H1 (cell line): Measurements from ENCODE around the gene SLC18A3. TPM values are rescaled to one million over a fixed set of nuclear protein-coding genes. Genes with fewer than 3 reads are reported as not detected.

Source experiments
- CTCF ChIA-PET: fragments of 300-600 bp; sonication (Branson Sonifier 250); formaldehyde crosslinking; loops from one replicate; lab custom pipeline; 2021; ENCODE audit not compliant: partially characterized antibody; lab: Charles Lee
- POLR2A ChIA-PET: fragments of 300-600 bp; sonication (Branson Sonifier 250); formaldehyde crosslinking; loops from one replicate; lab custom pipeline; 2021; ENCODE audit warnings: inconsistent platforms; ENCODE audit not compliant: partially characterized antibody; lab: Charles Lee
- DNase-seq, 2 experiments: peaks; one replicate each; pipeline versions ENCODE4 v3.0.0 to v3.0.0-alpha.2; 2010 to 2022; ENCODE audit warnings: low spot score in 2 of 2, low read depth in 1 of 2, mixed read lengths in 1 of 2
- FAIRE-seq: peaks from 2 replicates; lab custom pipeline; 2011; peaks lifted over from hg19 to GRCh38; lab: Jason Lieb, UNC
- H2AFZ ChIP-seq: 2 replicates; pipeline ENCODE4 v1.8.1; 2012; ENCODE audit warnings: low read length, inconsistent platforms
- H2AK5ac ChIP-seq: 2 replicates; pipeline ENCODE4 v1.6.1; 2013; ENCODE audit warnings: low read depth, low read length
- H2BK120ac ChIP-seq: replicated peaks from 2 replicates; pipeline ENCODE3; 2013; ENCODE audit warnings: low read depth, low read length, inconsistent platforms
- H2BK12ac ChIP-seq: 2 replicates; pipeline ENCODE4 v1.6.1; 2013; ENCODE audit warnings: low read depth, low read length
- H2BK15ac ChIP-seq: 2 replicates; pipeline ENCODE4 v1.6.1; 2013; ENCODE audit warnings: low read length
- H2BK20ac ChIP-seq: 2 replicates; pipeline ENCODE4 v1.6.1; 2013; ENCODE audit warnings: low read length
- H2BK5ac ChIP-seq: 2 replicates; pipeline ENCODE4 v1.6.1; 2013; ENCODE audit warnings: low read depth, low read length
- H3K14ac ChIP-seq: 2 replicates; pipeline ENCODE4 v1.6.1; 2013; ENCODE audit warnings: inconsistent platforms; ENCODE audit not compliant: insufficient read length
- H3K18ac ChIP-seq: 2 replicates; pipeline ENCODE4 v1.6.1; 2013; ENCODE audit warnings: low read length; ENCODE audit errors: extremely low read depth
- H3K23ac ChIP-seq: 2 replicates; pipeline ENCODE4 v1.6.1; 2013; ENCODE audit warnings: inconsistent platforms; ENCODE audit not compliant: insufficient read length
- H3K23me2 ChIP-seq: 2 replicates; pipeline ENCODE4 v1.6.1; 2013; ENCODE audit warnings: low read depth, low read length
- H3K27ac ChIP-seq: 2 replicates; pipeline ENCODE4 v1.6.1; 2011; ENCODE audit warnings: low read depth, low read length, inconsistent platforms
- H3K27me3 ChIP-seq, 4 experiments: replicated peaks in 1 of 4; 1 replicate in 1 of 4; 2 replicates in 3 of 4; pipeline versions ENCODE4 v1.6.1 to v1.8.1; 2011 to 2013; ENCODE audit warnings: low read length in 3 of 4, mild to moderate bottlenecking in 3 of 4, inconsistent platforms in 2 of 4, mixed read lengths in 2 of 4, moderate library complexity in 1 of 4; ENCODE audit not compliant: control insufficient read depth in 3 of 4, insufficient read depth in 3 of 4; ENCODE audit errors: extremely low read depth in 1 of 4
- H3K36me3 ChIP-seq, 4 experiments: 2 replicates each; pipeline versions ENCODE4 v1.6.1 to v1.8.1; 2011 to 2013; ENCODE audit warnings: mild to moderate bottlenecking in 4 of 4, low read length in 3 of 4, moderate library complexity in 2 of 4, control low read depth in 1 of 4, inconsistent platforms in 1 of 4; ENCODE audit not compliant: insufficient read depth in 4 of 4, control insufficient read depth in 2 of 4
- H3K4ac ChIP-seq: replicated peaks from 2 replicates; pipeline ENCODE3; 2013; ENCODE audit warnings: low read length, low read depth, mixed read lengths, inconsistent platforms; ENCODE audit not compliant: insufficient read length
- H3K4me1 ChIP-seq, 4 experiments: replicated peaks in 1 of 4; 1 replicate in 1 of 4; 2 replicates in 3 of 4; pipeline versions ENCODE4 v1.6.1 to v1.8.1; 2011 to 2013; ENCODE audit warnings: low read length in 3 of 4, inconsistent platforms in 2 of 4, mixed read lengths in 1 of 4; ENCODE audit not compliant: insufficient read depth in 4 of 4, control insufficient read depth in 3 of 4
- H3K4me2 ChIP-seq, 2 experiments: 2 replicates each; pipeline versions ENCODE4 v1.6.1 to v1.8.1; 2011 to 2013; ENCODE audit warnings: low read depth in 2 of 2, low read length in 2 of 2, control low read depth in 1 of 2, inconsistent platforms in 1 of 2, mild to moderate bottlenecking in 1 of 2; ENCODE audit not compliant: insufficient read depth in 1 of 2
- H3K4me3 ChIP-seq, 4 experiments: fragments of 200-600, 300-600 bp in 1 of 4; sonication (generic), shearing (Covaris generic), sonication (Bioruptor Twin) in 1 of 4; 2 replicates each; pipeline versions ENCODE4 v1.5.1 to v1.8.1; 2011 to 2016; ENCODE audit warnings: low read length in 4 of 4, low read depth in 3 of 4, control low read depth in 2 of 4, inconsistent platforms in 2 of 4, mild to moderate bottlenecking in 2 of 4, mixed read lengths in 1 of 4, moderate library complexity in 1 of 4; ENCODE audit not compliant: insufficient read depth in 2 of 4; ENCODE audit errors: extremely low read depth in 1 of 4
- H3K56ac ChIP-seq: replicated peaks from 2 replicates; pipeline ENCODE3; 2013; ENCODE audit warnings: low read depth, mild to moderate bottlenecking, mixed read lengths, low read length, inconsistent platforms; ENCODE audit not compliant: insufficient read length
- H3K79me1 ChIP-seq: 2 replicates; pipeline ENCODE4 v1.6.1; 2013; ENCODE audit warnings: low read depth, low read length, control low read depth
- H3K79me2 ChIP-seq, 2 experiments: 2 replicates each; pipeline versions ENCODE4 v1.6.1 to v1.8.1; 2012 to 2013; ENCODE audit warnings: low read length in 2 of 2, mild to moderate bottlenecking in 2 of 2, inconsistent platforms in 1 of 2; ENCODE audit not compliant: insufficient read depth in 2 of 2, control insufficient read depth in 1 of 2
- H3K9ac ChIP-seq, 4 experiments: replicated peaks in 1 of 4; 1 replicate in 1 of 4; 2 replicates in 3 of 4; pipeline versions ENCODE4 v1.6.1 to v1.8.1; 2011 to 2013; ENCODE audit warnings: low read depth in 3 of 4, low read length in 3 of 4, control low read depth in 2 of 4, mild to moderate bottlenecking in 2 of 4, moderate library complexity in 2 of 4, inconsistent platforms in 1 of 4; ENCODE audit errors: extremely low read depth in 1 of 4
- H3K9me3 ChIP-seq, 2 experiments: 2 replicates each; pipeline versions ENCODE4 v1.6.1 to v1.8.1; 2012 to 2013; ENCODE audit warnings: mild to moderate bottlenecking in 2 of 2, moderate library complexity in 2 of 2, control low read depth in 1 of 2, inconsistent platforms in 1 of 2, low read depth in 1 of 2, low read length in 1 of 2, mixed read lengths in 1 of 2; ENCODE audit not compliant: insufficient read depth in 2 of 2
- H4K20me1 ChIP-seq, 2 experiments: replicated peaks in 1 of 2; 2 replicates each; pipeline versions ENCODE3 to v1.8.1; 2011 to 2013; ENCODE audit warnings: inconsistent platforms in 2 of 2, low read length in 2 of 2, mild to moderate bottlenecking in 1 of 2; ENCODE audit not compliant: insufficient read depth in 2 of 2, control insufficient read depth in 1 of 2
- H4K5ac ChIP-seq: 2 replicates; pipeline ENCODE4 v1.6.1; 2013; ENCODE audit warnings: low read length, low read depth, mixed read lengths, inconsistent platforms; ENCODE audit not compliant: insufficient read length
- H4K8ac ChIP-seq: 2 replicates; pipeline ENCODE4 v1.8.0; 2013; ENCODE audit warnings: mild to moderate bottlenecking, moderate library complexity, low read length, inconsistent platforms; ENCODE audit not compliant: insufficient read depth; ENCODE audit errors: extremely low read depth
- H4K91ac ChIP-seq: replicated peaks from 2 replicates; pipeline ENCODE3; 2013; ENCODE audit warnings: low read length, mixed read lengths, inconsistent platforms; ENCODE audit not compliant: insufficient read length
- EGR1 ChIP-seq: IDR thresholded peaks from 2 replicates; pipeline ENCODE4 v1.6.1; 2011; ENCODE audit warnings: low read depth, low read length, borderline replicate concordance
- JUN ChIP-seq: IDR thresholded peaks from 2 replicates; pipeline ENCODE4 v1.6.1; 2011; ENCODE audit warnings: low read depth, mild to moderate bottlenecking, improper control_type of control experiment, low read length
- WGBS, 2 experiments: shearing (Covaris generic) in 1 of 2; methylation state at CpG; one replicate each; pipeline versions ENCODE4 v1.1.6 to v1.1.7; 2013 to 2015; ENCODE audit warnings: low lambda C conversion rate in 2 of 2, mixed read lengths in 2 of 2, inconsistent platforms in 1 of 2, low coverage in 1 of 2, missing lambda C conversion rate in 1 of 2; ENCODE audit not compliant: insufficient replicate concordance in 2 of 2, insufficient coverage in 1 of 2, insufficient read length in 1 of 2; ENCODE audit errors: extremely low coverage in 1 of 2, missing lambda C conversion rate in 1 of 2; 5-methylcytosine and 5-hydroxymethylcytosine counted together
- polyA plus RNA-seq, 7 experiments: library from polyadenylated mRNA; depleted of rRNA in 3 of 7; stranded (reverse) in 5 of 7; unstranded in 2 of 7; fragments of >200 nt in 5 of 7; fragments of 200-250 nt in 2 of 7; gene quantifications; 1 replicate in 5 of 7; 2 replicates in 1 of 7; 4 replicates in 1 of 7; pipeline versions ENCODE4 v1.2.1 to v1.2.3, GENCODE V29; 2011 to 2013; ENCODE audit warnings: missing spikeins in 2 of 7, mixed read lengths in 2 of 7
- total RNA-seq: library from RNA; stranded (reverse); fragmentation: NEBNext Ultra II Directional; extraction: Animal tissue kit (Norgen Biotek cat#: 25700); gene quantifications from 2 replicates; pipeline ENCODE4 v1.2.1, GENCODE V29; 2021

Gene SLC18A3
- total and polyA plus RNA-seq, 2 of the 8 experiments (the other 6 are each of a cell fraction or from before 2014, with no cell fraction given): 0.17 TPM; not detected in 1

DNA sequence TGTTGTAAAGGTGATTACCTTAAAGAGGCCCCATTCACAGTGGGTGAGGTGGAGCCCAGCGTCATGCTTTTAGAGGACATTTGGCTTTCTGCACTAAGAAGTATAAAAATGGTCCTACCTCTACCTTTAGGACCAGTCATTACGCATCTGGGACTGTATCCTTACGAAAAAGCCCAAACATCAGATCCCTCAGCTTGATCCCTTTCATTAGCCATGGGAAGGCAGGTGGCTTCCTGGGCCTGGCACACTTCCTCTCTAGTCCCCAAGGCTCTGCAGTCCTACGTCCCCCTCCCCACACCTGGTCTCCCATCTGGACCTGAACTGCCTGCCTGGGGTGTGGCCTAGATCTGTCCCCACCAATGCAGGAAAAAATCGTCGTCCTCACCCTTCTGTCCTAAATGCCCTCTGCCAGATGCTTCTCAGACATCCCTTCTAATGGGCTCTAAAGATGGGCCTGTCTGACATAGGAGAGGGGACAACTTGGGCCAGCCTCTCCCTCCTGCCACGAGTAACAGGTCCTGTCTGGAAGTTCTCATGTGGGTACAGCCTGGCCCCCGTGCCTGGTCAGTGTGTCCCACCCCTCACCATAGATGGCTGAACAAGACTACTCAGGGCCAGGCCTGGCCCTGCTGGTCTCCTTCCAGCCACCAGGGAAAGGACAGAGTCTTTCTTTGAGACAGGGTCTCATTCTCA is 11.8 kb upstream of the SLC18A3 start:
- Histone ChIP-seq H2BK120ac (no peak overlapping the region), H2BK12ac (no peak overlapping the region), H3K9ac (no peak overlapping the region), H3K23me2 (no peaks in the 10 kb centered on the region), H3K79me2 (no peaks in the 10 kb centered on the region), H2BK5ac (no peak overlapping the region), H3K79me1 (no peaks in the 10 kb centered on the region), H2BK15ac (no peak overlapping the region), H3K18ac (no peak overlapping the region), H3K56ac (no peak overlapping the region), H4K8ac (no peak overlapping the region), H3K4me3 (no peak overlapping the region), H3K9me3 (no peaks in the 10 kb centered on the region), H3K36me3 (no peaks in the 10 kb centered on the region), H4K91ac (no peak overlapping the region), H2BK20ac (no peak overlapping the region), H2AFZ (no peak overlapping the region), H3K4me2 (no peak overlapping the region), H3K4ac (no peak overlapping the region), H3K4me1 (peaks cover 0 to 4% (median under 1%) of the 10 kb centered on the region in 4 experiments; a peak in 2 of 7 replicates), H3K27me3 (peaks cover 0 to 7% (median 1%) of the 10 kb centered on the region in 4 experiments; a peak in 3 of 7 replicates), H3K23ac (no peak overlapping the region), H4K5ac (no peak overlapping the region), H4K20me1 (peaks cover 0 to 2% of the 10 kb centered on the region in 2 experiments), H3K14ac (no peak overlapping the region), H3K27ac (no peak overlapping the region), H2AK5ac (no peak overlapping the region)
- no peak for DNase-seq
- ChIA-PET POLR2A (no interaction called here), CTCF (interaction anchor here (1.0 to 2.3 kb wide), 4 partner anchors 11 to 145 kb away, joined by 3 to 6 read pairs (median 5); no protein-coding TSS in a partner anchor)
- WGBS, 2 experiments: 89% methylated on average over 8 of the region's 8 CpGs; no CpG with 5 or more reads in 1 of the 2 experiments
- TF ChIP-seq JUN (no peak), EGR1 (no peak)
- FAIRE-seq: no peak
